IMR-90 (cell line): ENCODE measurements around the gene DUXB. TPM values are rescaled to one million over a fixed set of nuclear protein-coding genes. Genes with fewer than 3 reads are reported as not detected.

Experiments used
- ATAC-seq: fragments of 200-7000 bp; cut with Tn5 transposase; 2 replicates; pipeline ENCODE4 v1.9.1; 2020; ENCODE audit warnings: low read depth, mild to moderate bottlenecking, moderate library complexity
- BruUV-seq: library from RNA; stranded (reverse); fragments of 400-500 nt; replicated peaks from 2 replicates; lab custom pipeline; 2021; lab: Mats Ljungman, UMichigan
- CTCF ChIA-PET: fragments of 300-600 bp; formaldehyde crosslinking; extraction: SDS; loops from one replicate; lab custom pipeline; 2021; ENCODE audit warnings: antibody characterized with exemption; lab: Yijun Ruan, JAX
- POLR2A ChIA-PET: fragments of 300-600 bp; sonication (Branson Sonifier 250); formaldehyde crosslinking; loops from one replicate; lab custom pipeline; 2022; ENCODE audit warnings: antibody characterized with exemption; ENCODE audit not compliant: unreplicated experiment; lab: Charles Lee
- DNase-seq: peaks from one replicate; pipeline ENCODE4 v3.0.0; 2013
- H2AFZ ChIP-seq: replicated peaks from 2 replicates; pipeline ENCODE3; 2013; ENCODE audit warnings: low read length, mild to moderate bottlenecking; ENCODE audit not compliant: poor library complexity
- H2AK5ac ChIP-seq: 2 replicates; pipeline ENCODE4 v1.6.1; 2013; ENCODE audit warnings: low read depth, low read length, inconsistent platforms
- H2AK9ac ChIP-seq: replicated peaks from 2 replicates; pipeline ENCODE3; 2013; ENCODE audit warnings: mild to moderate bottlenecking, low read depth, low read length, moderate library complexity; ENCODE audit not compliant: poor library complexity
- H2BK120ac ChIP-seq: 2 replicates; pipeline ENCODE4 v1.6.1; 2013; ENCODE audit warnings: low read depth, low read length, inconsistent platforms
- H2BK15ac ChIP-seq: 3 replicates; pipeline ENCODE4 v1.6.1; 2013; ENCODE audit warnings: low read depth, low read length, inconsistent platforms
- H2BK20ac ChIP-seq: 2 replicates; pipeline ENCODE4 v1.6.1; 2013; ENCODE audit warnings: low read depth, mild to moderate bottlenecking, inconsistent platforms, low read length, moderate library complexity
- H2BK5ac ChIP-seq: 2 replicates; pipeline ENCODE4 v1.6.1; 2013; ENCODE audit warnings: mild to moderate bottlenecking, low read depth, low read length, inconsistent platforms; ENCODE audit not compliant: poor library complexity, severe bottlenecking
- H3K14ac ChIP-seq: replicated peaks from 2 replicates; pipeline ENCODE4 v1.6.1; 2013; ENCODE audit warnings: low read depth, low read length, inconsistent platforms
- H3K18ac ChIP-seq: 2 replicates; pipeline ENCODE4 v1.6.1; 2013; ENCODE audit warnings: low read depth, low read length, control low read depth
- H3K23ac ChIP-seq: 2 replicates; pipeline ENCODE4 v1.6.1; 2013; ENCODE audit warnings: low read depth, low read length, inconsistent platforms
- H3K27ac ChIP-seq: 2 replicates; pipeline ENCODE4 v1.5.1; 2013; ENCODE audit warnings: mild to moderate bottlenecking, control low read depth, low read length; ENCODE audit not compliant: insufficient read depth
- H3K27me3 ChIP-seq: 2 replicates; pipeline ENCODE4 v1.6.1; 2013; ENCODE audit warnings: low read length; ENCODE audit not compliant: control insufficient read depth, insufficient read depth
- H3K36me3 ChIP-seq: 2 replicates; pipeline ENCODE4 v1.6.1; 2013; ENCODE audit warnings: low read length, mixed read lengths; ENCODE audit not compliant: control insufficient read depth, insufficient read depth
- H3K4ac ChIP-seq: 2 replicates; pipeline ENCODE4 v1.6.1; 2013; ENCODE audit warnings: low read depth, low read length, inconsistent platforms
- H3K4me1 ChIP-seq: 2 replicates; pipeline ENCODE4 v1.6.1; 2013; ENCODE audit warnings: low read length, mixed read lengths; ENCODE audit not compliant: control insufficient read depth, insufficient read depth
- H3K4me2 ChIP-seq: 2 replicates; pipeline ENCODE4 v1.6.1; 2013; ENCODE audit warnings: low read depth, mild to moderate bottlenecking, control low read depth, low read length, moderate library complexity
- H3K4me3 ChIP-seq: 2 replicates; pipeline ENCODE4 v1.5.1; 2013; ENCODE audit warnings: low read depth, mild to moderate bottlenecking, control low read depth, low read length, moderate library complexity; ENCODE audit not compliant: insufficient read depth
- H3K56ac ChIP-seq: 2 replicates; pipeline ENCODE4 v1.6.1; 2013; ENCODE audit warnings: low read length, inconsistent platforms; ENCODE audit not compliant: insufficient read depth; ENCODE audit errors: extremely low read depth
- H3K79me1 ChIP-seq, 2 experiments: 2 replicates each; pipeline ENCODE4 v1.6.1; 2013; ENCODE audit warnings: low read length in 2 of 2, inconsistent platforms in 1 of 2, low read depth in 1 of 2
- H3K9ac ChIP-seq: 2 replicates; pipeline ENCODE4 v1.6.1; 2013; ENCODE audit warnings: low read depth, low read length, control low read depth
- H3K9me1 ChIP-seq: 2 replicates; pipeline ENCODE4 v1.6.1; 2013; ENCODE audit warnings: low read length, inconsistent platforms; ENCODE audit not compliant: insufficient read depth
- H3K9me3 ChIP-seq: 2 replicates; pipeline ENCODE4 v1.6.1; 2013; ENCODE audit warnings: low read length; ENCODE audit not compliant: control insufficient read depth, insufficient read depth
- H4K20me1 ChIP-seq: 2 replicates; pipeline ENCODE4 v1.6.1; 2013; ENCODE audit warnings: low read length, inconsistent platforms; ENCODE audit not compliant: insufficient read depth
- H4K5ac ChIP-seq: 2 replicates; pipeline ENCODE4 v1.6.1; 2013; ENCODE audit warnings: mild to moderate bottlenecking, low read depth, low read length, control low read depth
- H4K8ac ChIP-seq, 2 experiments: 2 replicates each; pipeline ENCODE4 v1.6.1; 2013; ENCODE audit warnings: low read depth in 2 of 2, low read length in 2 of 2, control low read depth in 1 of 2, inconsistent platforms in 1 of 2
- H4K91ac ChIP-seq: 2 replicates; pipeline ENCODE4 v1.6.1; 2013; ENCODE audit warnings: low read depth, low read length, inconsistent platforms; ENCODE audit not compliant: insufficient read depth
- BHLHE40 ChIP-seq: fragments of 150-350 bp; IDR thresholded peaks from 2 replicates; pipeline ENCODE4 v1.6.1; 2016; ENCODE audit warnings: mild to moderate bottlenecking, low read depth, low read length
- CEBPB ChIP-seq: IDR thresholded peaks from 2 replicates; pipeline ENCODE4 v1.6.1; 2012; ENCODE audit warnings: low read depth, low read length, improper control_type of control experiment
- CHD1 ChIP-seq: IDR thresholded peaks from 2 replicates; pipeline ENCODE4 v1.6.1; 2012; ENCODE audit warnings: low read depth, low read length, improper control_type of control experiment
- FOS ChIP-seq: fragments of 150-350 bp; IDR thresholded peaks from 2 replicates; pipeline ENCODE4 v1.6.1; 2016; ENCODE audit warnings: low read depth, low read length
- MAFK ChIP-seq: IDR thresholded peaks from 2 replicates; pipeline ENCODE4 v1.6.1; 2012; ENCODE audit warnings: low read depth, low read length, improper control_type of control experiment
- MAZ ChIP-seq: IDR thresholded peaks from 2 replicates; pipeline ENCODE4 v1.6.1; 2012; ENCODE audit warnings: low read depth, mild to moderate bottlenecking, low read length, improper control_type of control experiment, moderate library complexity, borderline replicate concordance
- MXI1 ChIP-seq: IDR thresholded peaks from 2 replicates; pipeline ENCODE4 v1.6.1; 2012; ENCODE audit warnings: low read depth, mild to moderate bottlenecking, low read length, moderate library complexity, borderline replicate concordance
- NFE2L2 ChIP-seq: fragments of 150-350 bp; IDR thresholded peaks from 2 replicates; pipeline ENCODE4 v1.6.1; 2016; ENCODE audit warnings: low read depth, mild to moderate bottlenecking, low read length
- POLR2A ChIP-seq: IDR thresholded peaks from 2 replicates; pipeline ENCODE4 v1.6.1; 2012; ENCODE audit warnings: mild to moderate bottlenecking, low read depth, low read length
- RAD21 ChIP-seq: IDR thresholded peaks from 2 replicates; pipeline ENCODE4 v1.6.1; 2012; ENCODE audit warnings: low read length, improper control_type of control experiment
- RCOR1 ChIP-seq: IDR thresholded peaks from 2 replicates; pipeline ENCODE4 v1.6.1; 2012; ENCODE audit warnings: mild to moderate bottlenecking, low read length, improper control_type of control experiment; ENCODE audit not compliant: insufficient replicate concordance
- RFX5 ChIP-seq: IDR thresholded peaks from 2 replicates; pipeline ENCODE4 v1.8.0; 2012; ENCODE audit warnings: low read depth, mild to moderate bottlenecking, low read length, moderate library complexity
- SMC3 ChIP-seq: fragments of 150-350 bp; IDR thresholded peaks from 2 replicates; pipeline ENCODE4 v1.6.1; 2016; ENCODE audit warnings: low read depth, mild to moderate bottlenecking, antibody characterized with exemption, low read length, moderate library complexity
- WGBS, 2 experiments: methylation state at CpG; one replicate each; pipeline versions ENCODE4 v1.1.5 to v1.1.7; 2013; ENCODE audit warnings: missing lambda C conversion rate in 2 of 2; ENCODE audit not compliant: insufficient read length in 1 of 2; ENCODE audit errors: extremely low coverage in 2 of 2; 5-methylcytosine and 5-hydroxymethylcytosine counted together
- dilution Hi-C: fragments of 300-500 bp; cut with HindIII; formaldehyde crosslinking; loops from one replicate; pipeline ENCODE4 v1.14.3; 2018; ENCODE audit warnings: low sequenced_read_pairs; ENCODE audit not compliant: unreplicated experiment
- in situ Hi-C: fragments of 300-500 bp; cut with MboI; formaldehyde crosslinking; loops from 3 replicates; pipeline ENCODE4 v1.14.3; 2019; ENCODE audit warnings: low sequenced_read_pairs, inconsistent platforms, mixed read lengths
- intact Hi-C: fragments of 100-400 bp; cut with micrococcal nuclease; formaldehyde crosslinking; loops from 2 replicates; pipeline ENCODE4 v1.10.0; 2022
- polyA plus RNA-seq, 3 experiments: library from polyadenylated mRNA; depleted of rRNA; stranded (reverse); fragments of >200 nt; gene quantifications; 2 replicates each; pipeline ENCODE4 v1.2.3, GENCODE V29; 2012; ENCODE audit warnings: low replicate concordance in 1 of 3
- total RNA-seq: library from RNA; depleted of rRNA; stranded (reverse); fragments of >200 nt; gene quantifications from 2 replicates; pipeline ENCODE4 v1.2.3, GENCODE V29; 2012
- TF ChIP-seq, protein P1 (sequence below): fragments of 150-350 bp; IDR thresholded peaks from 2 replicates; pipeline ENCODE4 v1.6.1; 2016; ENCODE audit warnings: low read depth, mild to moderate bottlenecking, low read length, moderate library complexity, borderline replicate concordance
- TF ChIP-seq, protein P2 (sequence below): conservative IDR thresholded peaks from 2 replicates; pipeline ENCODE4 v1.5.1; 2012; ENCODE audit warnings: mild to moderate bottlenecking, low read depth, low read length, improper control_type of control experiment
- TF ChIP-seq, protein P3 (sequence below): fragments of 150-350 bp; IDR thresholded peaks from 2 replicates; pipeline ENCODE4 v1.6.1; 2017; ENCODE audit warnings: mild to moderate bottlenecking, antibody characterized with exemption, low read length, low read depth

The DUXB gene
- total and polyA plus RNA-seq, 2 of the 4 experiments (the other 2 are of a cell fraction), result not detected

DNA sequence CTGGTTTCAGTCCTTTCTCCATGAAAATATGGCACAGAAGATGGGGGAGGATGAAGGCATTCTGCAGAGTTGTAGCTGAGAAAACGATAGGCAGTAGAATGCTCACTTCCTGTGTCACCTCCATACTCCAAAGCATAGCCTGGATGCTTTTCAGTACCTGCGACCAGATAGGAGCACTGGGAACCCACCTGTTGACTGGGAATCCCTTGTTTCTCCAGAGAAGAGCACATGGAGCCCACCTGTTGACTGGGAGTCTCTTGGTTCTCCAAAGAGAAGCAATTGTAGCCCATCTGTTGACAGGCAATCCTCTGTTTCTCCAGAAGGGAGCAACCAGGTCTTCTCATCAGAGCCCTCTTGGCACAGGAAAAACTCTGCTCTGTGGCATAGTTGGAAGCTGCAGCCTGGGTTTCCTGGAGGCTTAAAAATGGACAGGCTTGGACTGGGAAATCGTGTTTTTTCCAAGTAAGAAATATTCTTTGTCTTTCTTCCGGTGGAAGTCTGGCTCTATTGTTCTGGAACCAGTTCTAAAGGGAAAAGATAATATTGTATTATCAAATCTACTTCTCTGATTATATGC, 40.4 kb downstream of the DUXB start:
- peaks cover 27% of the 10 kb centered on the region for H3K36me3 ChIP-seq
- H4K8ac ChIP-seq, result no peak overlapping the region
- H2AK5ac ChIP-seq, result no peak overlapping the region
- no peak overlapping the region for H2BK5ac ChIP-seq
- no peak overlapping the region for H2BK20ac ChIP-seq
- H3K18ac ChIP-seq, result no peak overlapping the region
- no peak overlapping the region for H2AK9ac ChIP-seq
- H3K9me3 ChIP-seq, result no peaks in the 10 kb centered on the region
- H3K56ac ChIP-seq, result no peak overlapping the region
- H3K4me1 ChIP-seq, result no peaks in the 10 kb centered on the region
- no peak overlapping the region for H3K23ac ChIP-seq
- peaks cover 5 to 18% of the 10 kb centered on the region in 2 experiments for H3K79me1 ChIP-seq
- 60% methylated on average over 1 of the region's 4 CpGs; no CpG with 5 or more reads in 1 of the 2 experiments for WGBS, 2 experiments
- no peak overlapping the region for H3K27ac ChIP-seq
- ChIA-PET CTCF (no interaction called here), POLR2A (no interaction called here)
- peaks cover 6% of the 10 kb centered on the region; the same call in 1 of the 2 replicates for H4K20me1 ChIP-seq
- peaks cover 6% of the 10 kb centered on the region; the same call in 1 of the 2 replicates for H3K9me1 ChIP-seq
- no peak overlapping the region for H3K4me3 ChIP-seq
- no peak overlapping the region for H3K14ac ChIP-seq
- intact Hi-C loops, result no loop called here
- H4K5ac ChIP-seq, result no peak overlapping the region
- no peak overlapping the region for H2BK15ac ChIP-seq
- no TSS peak for BruUV-seq
- H2BK120ac ChIP-seq, result no peak overlapping the region
- no peak overlapping the region for H4K91ac ChIP-seq
- in situ Hi-C loops, result no loop called here
- no peak overlapping the region for H3K4ac ChIP-seq
- no peak overlapping the region for H3K4me2 ChIP-seq
- ATAC-seq (no peak), DNase-seq (no peak)
- TF ChIP-seq MXI1 (no peak), RFX5 (no peak), RCOR1 (no peak), MAZ (no peak), SMC3 (no peak), MAFK (no peak), NFE2L2 (no peak), POLR2A (no peak), RAD21 (no peak), CHD1 (no peak), FOS (no peak), CEBPB (no peak), BHLHE40 (no peak)
- TF ChIP-seq, protein P1, sequence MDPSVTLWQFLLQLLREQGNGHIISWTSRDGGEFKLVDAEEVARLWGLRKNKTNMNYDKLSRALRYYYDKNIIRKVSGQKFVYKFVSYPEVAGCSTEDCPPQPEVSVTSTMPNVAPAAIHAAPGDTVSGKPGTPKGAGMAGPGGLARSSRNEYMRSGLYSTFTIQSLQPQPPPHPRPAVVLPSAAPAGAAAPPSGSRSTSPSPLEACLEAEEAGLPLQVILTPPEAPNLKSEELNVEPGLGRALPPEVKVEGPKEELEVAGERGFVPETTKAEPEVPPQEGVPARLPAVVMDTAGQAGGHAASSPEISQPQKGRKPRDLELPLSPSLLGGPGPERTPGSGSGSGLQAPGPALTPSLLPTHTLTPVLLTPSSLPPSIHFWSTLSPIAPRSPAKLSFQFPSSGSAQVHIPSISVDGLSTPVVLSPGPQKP, result no peak
- TF ChIP-seq, protein P2, sequence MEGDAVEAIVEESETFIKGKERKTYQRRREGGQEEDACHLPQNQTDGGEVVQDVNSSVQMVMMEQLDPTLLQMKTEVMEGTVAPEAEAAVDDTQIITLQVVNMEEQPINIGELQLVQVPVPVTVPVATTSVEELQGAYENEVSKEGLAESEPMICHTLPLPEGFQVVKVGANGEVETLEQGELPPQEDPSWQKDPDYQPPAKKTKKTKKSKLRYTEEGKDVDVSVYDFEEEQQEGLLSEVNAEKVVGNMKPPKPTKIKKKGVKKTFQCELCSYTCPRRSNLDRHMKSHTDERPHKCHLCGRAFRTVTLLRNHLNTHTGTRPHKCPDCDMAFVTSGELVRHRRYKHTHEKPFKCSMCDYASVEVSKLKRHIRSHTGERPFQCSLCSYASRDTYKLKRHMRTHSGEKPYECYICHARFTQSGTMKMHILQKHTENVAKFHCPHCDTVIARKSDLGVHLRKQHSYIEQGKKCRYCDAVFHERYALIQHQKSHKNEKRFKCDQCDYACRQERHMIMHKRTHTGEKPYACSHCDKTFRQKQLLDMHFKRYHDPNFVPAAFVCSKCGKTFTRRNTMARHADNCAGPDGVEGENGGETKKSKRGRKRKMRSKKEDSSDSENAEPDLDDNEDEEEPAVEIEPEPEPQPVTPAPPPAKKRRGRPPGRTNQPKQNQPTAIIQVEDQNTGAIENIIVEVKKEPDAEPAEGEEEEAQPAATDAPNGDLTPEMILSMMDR, result no peak
- TF ChIP-seq, protein P3, sequence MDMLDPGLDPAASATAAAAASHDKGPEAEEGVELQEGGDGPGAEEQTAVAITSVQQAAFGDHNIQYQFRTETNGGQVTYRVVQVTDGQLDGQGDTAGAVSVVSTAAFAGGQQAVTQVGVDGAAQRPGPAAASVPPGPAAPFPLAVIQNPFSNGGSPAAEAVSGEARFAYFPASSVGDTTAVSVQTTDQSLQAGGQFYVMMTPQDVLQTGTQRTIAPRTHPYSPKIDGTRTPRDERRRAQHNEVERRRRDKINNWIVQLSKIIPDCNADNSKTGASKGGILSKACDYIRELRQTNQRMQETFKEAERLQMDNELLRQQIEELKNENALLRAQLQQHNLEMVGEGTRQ, result no peak
- dilution Hi-C loops, result no loop called here
- H3K9ac ChIP-seq, result no peak overlapping the region
- H3K27me3 ChIP-seq, result no peaks in the 10 kb centered on the region
- H2AFZ ChIP-seq, result no peak overlapping the region
